HepG2 (cell line): Measurements from ENCODE around the gene C19orf47. TPM values are rescaled to one million over a fixed set of nuclear protein-coding genes. Genes with fewer than 3 reads are reported as not detected.

Experiments
- ATAC-seq: fragments of 200-7000 bp; cut with Tn5 transposase; 3 replicates; pipeline ENCODE4 v1.9.1; 2020; ENCODE audit warnings: mild to moderate bottlenecking, moderate library complexity
- BruUV-seq: library from RNA; stranded (reverse); fragments of 400-500 nt; replicated peaks from 2 replicates; lab custom pipeline; 2021; lab: Mats Ljungman, UMichigan
- CTCF ChIA-PET: fragments of 300-600 bp; formaldehyde crosslinking; extraction: SDS; loops from one replicate; lab custom pipeline; 2021; ENCODE audit warnings: low total read pairs, inconsistent platforms, low intra/inter-chr PET ratio; lab: Yijun Ruan, JAX
- POLR2A ChIA-PET: fragments of 350-600 bp; sonication (Branson Sonifier 250); formaldehyde crosslinking; loops from one replicate; lab custom pipeline; 2020; ENCODE audit warnings: antibody characterized with exemption, inconsistent platforms; lab: Yijun Ruan, JAX
- DNase-seq: peaks from one replicate; pipeline ENCODE4 v3.0.0-alpha.2; 2015; ENCODE audit warnings: low spot score
- FAIRE-seq: peaks from 3 replicates; lab custom pipeline; 2011; peaks lifted over from hg19 to GRCh38; lab: Jason Lieb, UNC
- H2AFZ ChIP-seq: one replicate; pipeline ENCODE4 v1.6.1; 2011; ENCODE audit warnings: low read length, inconsistent platforms
- H3K27ac ChIP-seq: fragments of 300-600 bp; 3 replicates; pipeline ENCODE4 v1.8.0; 2011; ENCODE audit warnings: mixed run types, mild to moderate bottlenecking, mixed read lengths, low read length, inconsistent platforms; ENCODE audit not compliant: insufficient read depth; ENCODE audit errors: extremely low read length
- H3K27me3 ChIP-seq, 2 experiments: fragments of 200-600 bp in 1 of 2; 2 replicates in 1 of 2; 3 replicates in 1 of 2; pipeline versions ENCODE4 v1.6.0 to v1.8.0; 2011; ENCODE audit warnings: low read length in 2 of 2, mild to moderate bottlenecking in 2 of 2, moderate library complexity in 2 of 2, inconsistent platforms in 1 of 2; ENCODE audit not compliant: insufficient read depth in 2 of 2, control insufficient read depth in 1 of 2
- H3K36me3 ChIP-seq, 2 experiments: fragments of 200-600 bp in 1 of 2; replicated peaks in 1 of 2; 2 replicates in 1 of 2; 3 replicates in 1 of 2; pipeline versions ENCODE4 v1.5.1 to v1.8.0; 2011; ENCODE audit warnings: low read length in 2 of 2, inconsistent platforms in 1 of 2; ENCODE audit not compliant: insufficient read depth in 2 of 2, control insufficient read depth in 1 of 2
- H3K4me1 ChIP-seq: 2 replicates; pipeline ENCODE4 v1.5.1; 2012; ENCODE audit warnings: low read length, inconsistent platforms; ENCODE audit not compliant: insufficient read depth
- H3K4me2 ChIP-seq: 2 replicates; pipeline ENCODE4 v1.6.0; 2011; ENCODE audit warnings: low read depth, low read length, inconsistent platforms
- H3K4me3 ChIP-seq, 3 experiments: fragments of 200-600 bp in 1 of 3; sonication (generic), shearing (Covaris generic) in 1 of 3; replicated peaks in 1 of 3; 2 replicates each; pipeline ENCODE4 v1.5.1; 2011 to 2016; ENCODE audit warnings: low read length in 3 of 3, inconsistent platforms in 2 of 3, low read depth in 2 of 3, mild to moderate bottlenecking in 2 of 3, control low read depth in 1 of 3, mixed read lengths in 1 of 3; ENCODE audit not compliant: insufficient read depth in 1 of 3
- H3K79me2 ChIP-seq: one replicate; pipeline ENCODE4 v1.6.1; 2011; ENCODE audit warnings: low read length, inconsistent platforms; ENCODE audit not compliant: insufficient read depth
- H3K9ac ChIP-seq: 2 replicates; pipeline ENCODE4 v1.6.0; 2011; ENCODE audit warnings: mild to moderate bottlenecking, low read depth, low read length, inconsistent platforms; ENCODE audit not compliant: insufficient read depth
- H3K9me3 ChIP-seq: 2 replicates; pipeline ENCODE4 v1.5.1; 2012; ENCODE audit warnings: mild to moderate bottlenecking, low read length
- H4K20me1 ChIP-seq: 2 replicates; pipeline ENCODE4 v1.6.0; 2011; ENCODE audit warnings: inconsistent platforms, mild to moderate bottlenecking, low read length, moderate library complexity; ENCODE audit not compliant: insufficient read depth
- CENPBD1 ChIP-seq: sonication (generic); formaldehyde crosslinking; IDR thresholded peaks from 2 replicates; pipeline ENCODE4 v1.8.0; 2022; ENCODE audit warnings: missing genetic modification reagents, low read depth, mild to moderate bottlenecking, borderline replicate concordance
- CERS6 ChIP-seq: sonication (generic); formaldehyde crosslinking; IDR thresholded peaks from 2 replicates; pipeline ENCODE4 v1.5.0; 2020; ENCODE audit warnings: missing genetic modification reagents
- HMGXB4 ChIP-seq, 2 experiments: sonication (generic) in 1 of 2; formaldehyde crosslinking in 1 of 2; IDR thresholded peaks; 2 replicates each; pipeline versions ENCODE4 v1.4.0 to v1.6.1; 2018 to 2020; ENCODE audit warnings: missing genetic modification reagents in 2 of 2, borderline replicate concordance in 1 of 2, low read depth in 1 of 2, mild to moderate bottlenecking in 1 of 2, missing biosample characterization in 1 of 2
- KDM2A ChIP-seq: sonication (generic); formaldehyde crosslinking; IDR thresholded peaks from 2 replicates; pipeline ENCODE4 v1.4.0; 2020; ENCODE audit warnings: low read depth, missing genetic modification reagents, borderline replicate concordance
- MTA1 ChIP-seq: sonication (generic); formaldehyde crosslinking; IDR thresholded peaks from 2 replicates; pipeline ENCODE4 v1.4.0; 2020; ENCODE audit warnings: missing genetic modification reagents, mild to moderate bottlenecking, borderline replicate concordance
- ZFX ChIP-seq: sonication (generic); formaldehyde crosslinking; IDR thresholded peaks from 2 replicates; pipeline ENCODE4 v1.4.0; 2020; ENCODE audit warnings: mild to moderate bottlenecking, low read depth, missing genetic modification reagents, moderate library complexity
- ZNF557 ChIP-seq: sonication (generic); formaldehyde crosslinking; IDR thresholded peaks from 2 replicates; pipeline ENCODE4 v1.4.0; 2020; ENCODE audit warnings: missing genetic modification reagents
- ZNF766 ChIP-seq: sonication (generic); formaldehyde crosslinking; IDR thresholded peaks from 2 replicates; pipeline ENCODE4 v1.5.0; 2020; ENCODE audit warnings: missing genetic modification reagents, borderline replicate concordance
- WGBS: methylation state at CpG from one replicate; pipeline ENCODE4 v1.1.6; 2017; ENCODE audit warnings: low lambda C conversion rate; 5-methylcytosine and 5-hydroxymethylcytosine counted together
- in situ Hi-C: cut with HindIII; loops from 2 replicates; pipeline ENCODE4 v1.10.0; 2017; ENCODE audit warnings: low pct_unique_long_range_greater_than_20kb; ENCODE audit not compliant: extremely low pct_ligation_motif_present
- intact Hi-C: fragments of 100-400 bp; cut with micrococcal nuclease; formaldehyde crosslinking; loops from one replicate; pipeline ENCODE4 v1.10.0; 2022; ENCODE audit not compliant: unreplicated experiment
- polyA plus RNA-seq, 8 experiments: library from polyadenylated mRNA; depleted of rRNA in 3 of 8; stranded (reverse) in 7 of 8; unstranded in 1 of 8; fragments of >200 nt; fragmentation: Illumina TruSeq in 4 of 8; extraction: Trizol in 4 of 8; gene quantifications; 2 replicates each; pipeline versions ENCODE4 v1.2.1 to v1.2.3, GENCODE V29; 2011 to 2016; ENCODE audit warnings: low read depth in 4 of 8, missing spikeins in 1 of 8, mixed read lengths in 1 of 8; ENCODE audit not compliant: insufficient read depth in 1 of 8
- total RNA-seq, 5 experiments: library from RNA; depleted of rRNA; stranded (reverse); fragments of >200 nt; fragmentation: Illumina TruSeq; extraction: Trizol; gene quantifications; 2 replicates each; pipeline ENCODE4 v1.2.3, GENCODE V29; 2016; ENCODE audit warnings: low read depth in 1 of 5

The C19orf47 gene
- total and polyA plus RNA-seq, 2 of the 13 experiments (the other 11 are each of a cell fraction or from before 2014, with no cell fraction given) = 8.1 to 10.6 TPM

- Histone ChIP-seq H2AFZ (no peak overlapping the region), H3K9ac (no peak overlapping the region), H3K27me3 (no peaks in the 10 kb centered on the region), H4K20me1 (no peaks in the 10 kb centered on the region), H3K36me3 (no peaks in the 10 kb centered on the region; a peak in 1 of 5 replicates), H3K79me2 (no peaks in the 10 kb centered on the region), H3K4me1 (peaks cover 8% of the 10 kb centered on the region; the same call in 1 of the 2 replicates), H3K4me3 (no peak overlapping the region), H3K9me3 (no peaks in the 10 kb centered on the region), H3K27ac (no peak overlapping the region), H3K4me2 (no peak overlapping the region)
- DNase-seq (no peak), FAIRE-seq (no peak), ATAC-seq (peak; percentile 35; the same call in 2 of the 3 replicates)
- in situ Hi-C loops (no loop called here), intact Hi-C loops (no loop called here)
- no CpG with 5 or more reads among the region's 3 CpGs for WGBS
- BruUV-seq = no TSS peak
- ChIA-PET POLR2A (no interaction called here), CTCF (no interaction called here)
- TF ChIP-seq CERS6 (CRISPR knock-in tag) (no peak), HMGXB4 (CRISPR knock-in tag; IDR thresholded peaks at IDR 0.05; ENCODE audit: borderline replicate concordance in 1 of 2, low read depth in 1 of 2) (no peak), ZNF557 (CRISPR knock-in tag) (no peak), MTA1 (CRISPR knock-in tag) (no peak), CENPBD1 (CRISPR knock-in tag) (no peak), ZNF766 (CRISPR knock-in tag) (no peak), KDM2A (CRISPR knock-in tag) (no peak), ZFX (no peak)
Measured at GRCh38 chr19:40381321-40381720, 33.1 kb upstream of the C19orf47 start.
